ENCODE data around the gene SETD4.
A peak's percentile ranks its signal among the peaks of the same experiment; 100 is the strongest.

Gene SETD4

GRCh38 chr21:36096398-36097290 is 36.3 kb upstream of the SETD4 start:
- no peaks in the 10 kb centered on the region for H3K36me3 ChIP-seq
- no peaks in the 10 kb centered on the region for H3K27me3 ChIP-seq (ENCODE audit: insufficient read depth, low read depth, severe bottlenecking)
- H3K27ac ChIP-seq = no peak overlapping the region
- peaks cover 28% of the 10 kb centered on the region for H3K9me3 ChIP-seq (ENCODE audit: severe bottlenecking)
- no peak for DNase-seq
- H3K4me3 ChIP-seq (ENCODE audit: low read depth, low read length) = no peak overlapping the region
- no peak for TF ChIP-seq CTCF (IDR thresholded peaks at IDR 0.05; ENCODE audit: low read depth, low read length)

GRCh38 chr21:36093512-36093911 is 33.2 kb upstream of the SETD4 start:
- no peak overlapping the region for H3K27ac ChIP-seq
- no peak for DNase-seq
- no peak overlapping the region for H3K4me3 ChIP-seq (ENCODE audit: low read depth, low read length)
- TF ChIP-seq CTCF (IDR thresholded peaks at IDR 0.05; ENCODE audit: low read depth, low read length) = no peak
- no peaks in the 10 kb centered on the region for H3K36me3 ChIP-seq
- H3K27me3 ChIP-seq (ENCODE audit: insufficient read depth, low read depth, severe bottlenecking) = no peaks in the 10 kb centered on the region
- peaks cover 28% of the 10 kb centered on the region for H3K9me3 ChIP-seq (ENCODE audit: severe bottlenecking)

GRCh38 chr21:36092681-36093080 is 32.4 kb upstream of the SETD4 start:
- H3K27ac ChIP-seq = no peak overlapping the region
- no peak for TF ChIP-seq CTCF (IDR thresholded peaks at IDR 0.05; ENCODE audit: low read depth, low read length)
- H3K36me3 ChIP-seq = no peaks in the 10 kb centered on the region
- H3K4me3 ChIP-seq (ENCODE audit: low read depth, low read length) = no peak overlapping the region
- peaks cover 28% of the 10 kb centered on the region for H3K9me3 ChIP-seq (ENCODE audit: severe bottlenecking)
- H3K27me3 ChIP-seq (ENCODE audit: insufficient read depth, low read depth, severe bottlenecking) = no peaks in the 10 kb centered on the region
- no peak for DNase-seq

- Histone ChIP-seq H3K36me3 (no peaks in the 10 kb centered on the region), H3K27me3 (ENCODE audit: insufficient read depth, low read depth, severe bottlenecking) (no peaks in the 10 kb centered on the region), H3K9me3 (ENCODE audit: severe bottlenecking) (peaks cover 23% of the 10 kb centered on the region), H3K27ac (no peak overlapping the region), H3K4me3 (ENCODE audit: low read depth, low read length) (no peak overlapping the region)
- DNase-seq = no peak
- TF ChIP-seq CTCF (IDR thresholded peaks at IDR 0.05; ENCODE audit: low read depth, low read length) = no peak
Measured at GRCh38 chr21:36089946-36090345, 29.6 kb upstream of the SETD4 start.

- no peak overlapping the region for H3K27ac ChIP-seq
- peak; percentile 31 for DNase-seq
Measured at GRCh38 chr21:36087362-36088138, 27.2 kb upstream of the SETD4 start.

More at GRCh38 chr21:36087362-36088138, 27.2 kb upstream of the SETD4 start:
- peak; percentile 48; the same call in 1 of the 2 replicates for TF ChIP-seq CTCF (IDR thresholded peaks at IDR 0.05; ENCODE audit: low read depth, low read length)
- H3K4me3 ChIP-seq (ENCODE audit: low read depth, low read length) = no peak overlapping the region
- H3K36me3 ChIP-seq = no peaks in the 10 kb centered on the region
- H3K9me3 ChIP-seq (ENCODE audit: severe bottlenecking) = peaks cover 1% of the 10 kb centered on the region
- H3K27me3 ChIP-seq (ENCODE audit: insufficient read depth, low read depth, severe bottlenecking) = no peaks in the 10 kb centered on the region
